GM23338 (cell line): Measurements from ENCODE around the gene C16orf82. TPM values are rescaled to one million over a fixed set of nuclear protein-coding genes. Genes with fewer than 3 reads are reported as not detected.

ENCODE experiments used
- ATAC-seq: fragments of 200-7000 bp; cut with Tn5 transposase; 3 replicates; pipeline ENCODE4 v1.9.1; 2020
- DNase-seq: peaks from one replicate; pipeline ENCODE4 v3.0.0-alpha.2; 2015; ENCODE audit warnings: low spot score
- H2AFZ ChIP-seq: fragments of 200-600 bp; sonication (generic); 2 replicates; pipeline ENCODE4 v1.8.0; 2016; ENCODE audit warnings: antibody characterized with exemption, mild to moderate bottlenecking, moderate library complexity
- H3F3A ChIP-seq: fragments of 200-600 bp; sonication (generic); replicated peaks from 2 replicates; pipeline ENCODE4 v1.8.0; 2017; ENCODE audit warnings: antibody characterized with exemption, mixed run types, low read depth
- H3K27ac ChIP-seq: fragments of 200-600 bp; sonication (generic); 2 replicates; pipeline ENCODE4 v1.6.1; 2016; ENCODE audit warnings: low read depth
- H3K27me3 ChIP-seq: fragments of 200-600 bp; sonication (generic); 2 replicates; pipeline ENCODE4 v1.8.0; 2016; ENCODE audit warnings: mild to moderate bottlenecking, mixed run types, moderate library complexity; ENCODE audit not compliant: insufficient read depth
- H3K36me3 ChIP-seq: fragments of 200-600 bp; sonication (generic); 2 replicates; pipeline ENCODE4 v1.8.0; 2016; ENCODE audit warnings: mild to moderate bottlenecking; ENCODE audit not compliant: insufficient read depth
- H3K4me1 ChIP-seq: fragments of 200-600 bp; sonication (generic); 2 replicates; pipeline ENCODE4 v1.8.0; 2016; ENCODE audit warnings: mild to moderate bottlenecking, moderate library complexity; ENCODE audit not compliant: insufficient read depth
- H3K4me2 ChIP-seq: fragments of 200-600 bp; sonication (generic); 2 replicates; pipeline ENCODE4 v1.7.1; 2017; ENCODE audit warnings: mixed run types
- H3K4me3 ChIP-seq: fragments of 200-600 bp; sonication (generic); 2 replicates; pipeline ENCODE4 v1.6.1; 2016; ENCODE audit warnings: mixed run types
- H3K79me2 ChIP-seq: fragments of 200-600 bp; sonication (generic); replicated peaks from 2 replicates; pipeline ENCODE4 v1.8.0; 2017; ENCODE audit warnings: mild to moderate bottlenecking; ENCODE audit not compliant: insufficient read depth
- H3K9me2 ChIP-seq: fragments of 200-600 bp; sonication (generic); 2 replicates; pipeline ENCODE4 v1.8.0; 2017; ENCODE audit not compliant: insufficient read depth
- H4K20me1 ChIP-seq: fragments of 200-600 bp; sonication (generic); replicated peaks from 2 replicates; pipeline ENCODE4 v1.8.0; 2017; ENCODE audit warnings: mild to moderate bottlenecking; ENCODE audit not compliant: insufficient read depth
- H3K27ac Mint-ChIP-seq: 2 replicates; pipeline ENCODE4 v1.8.0; 2020; ENCODE audit warnings: inconsistent platforms, mild to moderate bottlenecking, moderate library complexity, mixed read lengths
- H3K27me3 Mint-ChIP-seq: 3 replicates; pipeline ENCODE4 v1.8.0; 2022; ENCODE audit warnings: low read depth, mild to moderate bottlenecking, moderate library complexity, mixed read lengths, inconsistent platforms; ENCODE audit not compliant: insufficient read depth, poor library complexity
- H3K36me3 Mint-ChIP-seq: 3 replicates; pipeline ENCODE4 v1.8.0; 2021; ENCODE audit warnings: low read depth, mild to moderate bottlenecking, inconsistent platforms, moderate library complexity, mixed read lengths
- H3K4me1 Mint-ChIP-seq: 3 replicates; pipeline ENCODE4 v1.8.0; 2020; ENCODE audit warnings: mild to moderate bottlenecking, inconsistent platforms, mixed read lengths
- H3K4me3 Mint-ChIP-seq: 3 replicates; pipeline ENCODE4 v1.8.0; 2021; ENCODE audit warnings: moderate library complexity, mild to moderate bottlenecking, inconsistent platforms, mixed read lengths
- H3K9me3 Mint-ChIP-seq: 3 replicates; pipeline ENCODE4 v1.8.0; 2020; ENCODE audit warnings: moderate library complexity, mild to moderate bottlenecking, inconsistent platforms, mixed read lengths
- CREB1 ChIP-seq: fragments of 250-450 bp; sonication (Bioruptor Pico); IDR thresholded peaks from 2 replicates; pipeline ENCODE4 v1.5.0; 2020; ENCODE audit warnings: low read depth, mild to moderate bottlenecking, moderate library complexity
- CTCF ChIP-seq, 2 experiments: fragments of 200-600 bp in 1 of 2; sonication (generic) in 1 of 2; conservative IDR thresholded peaks; 2 replicates each; pipeline versions ENCODE4 v1.5.1 to v1.6.1; 2016 to 2017; ENCODE audit warnings: antibody characterized with exemption in 2 of 2, low read depth in 2 of 2, mild to moderate bottlenecking in 2 of 2, moderate library complexity in 1 of 2
- ETS1 ChIP-seq: IDR thresholded peaks from 2 replicates; pipeline ENCODE4 v1.6.1; 2016; ENCODE audit warnings: antibody characterized with exemption
- EZH2 ChIP-seq: fragments of 200-600 bp; sonication (generic); IDR thresholded peaks from one replicate; pipeline ENCODE4 v1.8.0; 2017; ENCODE audit warnings: antibody characterized with exemption, mild to moderate bottlenecking, low read depth; ENCODE audit not compliant: unreplicated experiment
- NANOG ChIP-seq: IDR thresholded peaks from 2 replicates; pipeline ENCODE4 v1.6.1; 2016; ENCODE audit warnings: antibody characterized with exemption, borderline replicate concordance
- REST ChIP-seq: IDR thresholded peaks from one replicate; pipeline ENCODE4 v1.6.1; 2018; ENCODE audit warnings: antibody characterized with exemption; ENCODE audit not compliant: unreplicated experiment
- STAT1 ChIP-seq: IDR thresholded peaks from one replicate; pipeline ENCODE4 v1.6.1; 2016; ENCODE audit warnings: antibody characterized with exemption; ENCODE audit not compliant: unreplicated experiment
- ZNF462 ChIP-seq: fragments of 250-450 bp; sonication (Bioruptor Pico); IDR thresholded peaks from 2 replicates; pipeline ENCODE4 v1.5.0; 2020; ENCODE audit warnings: mild to moderate bottlenecking, moderate library complexity
- polyA plus RNA-seq: library from polyadenylated mRNA; unstranded; fragments of >200 nt; fragmentation: Nextera tagmentation; extraction: Ambion mirVana; gene quantifications from 2 replicates; pipeline ENCODE4 v1.2.1, GENCODE V29; 2016
- total RNA-seq: library from RNA; depleted of rRNA; stranded (reverse); fragments of >200 nt; shearing (Covaris generic); gene quantifications from 2 replicates; pipeline ENCODE4 v1.2.3, GENCODE V29; 2014

C16orf82 gene
- total and polyA plus RNA-seq, 2 experiments from 2014 or later: not detected

DNA sequence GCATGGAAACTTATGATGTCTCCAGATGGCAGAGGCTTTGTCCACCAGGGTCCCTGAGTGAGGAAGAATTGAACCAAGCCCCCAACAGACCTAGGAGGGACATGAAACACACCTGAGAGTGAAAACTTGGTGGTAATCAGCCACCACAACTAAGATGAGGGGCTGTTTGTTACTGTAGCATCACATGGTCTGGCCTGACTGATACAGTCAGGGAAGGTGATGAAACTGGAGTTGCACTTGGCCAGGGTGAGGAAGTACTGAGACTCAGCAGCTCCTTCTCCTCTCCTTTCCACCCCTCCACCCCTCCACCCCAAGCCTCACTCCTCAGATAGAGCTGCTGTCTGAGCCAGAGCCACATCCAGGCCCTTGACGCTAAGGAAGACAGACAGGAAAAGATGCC, 37.2 kb downstream of the C16orf82 start:
- no peak overlapping the region for H3K4me3 ChIP-seq
- H3K27me3 ChIP-seq: no peaks in the 10 kb centered on the region
- H3K27ac Mint-ChIP-seq: no peak overlapping the region
- peaks cover 3% of the 10 kb centered on the region for H3K27me3 Mint-ChIP-seq
- DNase-seq (no peak), ATAC-seq (no peak)
- H3K36me3 ChIP-seq: no peaks in the 10 kb centered on the region
- no peak overlapping the region for H3K4me3 Mint-ChIP-seq
- no peak overlapping the region for H3K4me2 ChIP-seq
- no peaks in the 10 kb centered on the region for H3K4me1 ChIP-seq
- no peaks in the 10 kb centered on the region for H4K20me1 ChIP-seq
- TF ChIP-seq REST (no peak), CTCF (conservative IDR thresholded peaks at IDR 0.05; ENCODE audit: low read depth in 2 of 2) (no peak), EZH2 (no peak), NANOG (no peak), ETS1 (no peak), ZNF462 (CRISPR knock-in tag) (no peak), STAT1 (no peak), CREB1 (CRISPR knock-in tag) (no peak)
- H3K9me3 Mint-ChIP-seq: peaks cover 76% of the 10 kb centered on the region
- no peaks in the 10 kb centered on the region for H3K9me2 ChIP-seq
- peaks cover 7% of the 10 kb centered on the region; the same call in 1 of the 3 replicates for H3K36me3 Mint-ChIP-seq
- no peaks in the 10 kb centered on the region; the same call in 2 of the 3 replicates for H3K4me1 Mint-ChIP-seq
- no peaks in the 10 kb centered on the region for H3K79me2 ChIP-seq
- H2AFZ ChIP-seq: no peak overlapping the region
- H3K27ac ChIP-seq: no peak overlapping the region
- H3F3A ChIP-seq: no peaks in the 10 kb centered on the region
